Central memory CD8-positive, alpha-beta T cell (primary cell): Measurements from ENCODE around the gene ZBTB11.
"Not testable (repeated sequence)": the region's sequence is repeated elsewhere in the genome, so short reads cannot be mapped to it uniquely, and the experiment has no call there.

Source experiments
- ATAC-seq: fragments of 150-1000 bp; cut with Tn5 transposase; replicated peaks from 2 replicates; pipeline ENCODE4 v1.10.0; 2022; ENCODE audit warnings: mild to moderate bottlenecking, moderate FRiP score, moderate number of reproducible peaks; ENCODE audit not compliant: poor library complexity, severe bottlenecking; ENCODE audit errors: extremely low read depth
- DNase-seq, 2 donors: peaks; one replicate each; pipeline ENCODE4 v3.0.0; 2021; ENCODE audit warnings: low spot score in 2 of 2
- H3K27ac Mint-ChIP-seq: one replicate; pipeline ENCODE4 v1.8.0; 2022; ENCODE audit warnings: low read depth, mild to moderate bottlenecking, moderate library complexity, mixed read lengths
- H3K27me3 Mint-ChIP-seq: one replicate; pipeline ENCODE4 v1.8.0; 2022; ENCODE audit warnings: mixed read lengths
- H3K36me3 Mint-ChIP-seq: one replicate; pipeline ENCODE4 v1.8.0; 2022; ENCODE audit warnings: mild to moderate bottlenecking, moderate library complexity, mixed read lengths; ENCODE audit not compliant: insufficient read depth
- H3K4me1 Mint-ChIP-seq: one replicate; pipeline ENCODE4 v1.8.0; 2022; ENCODE audit warnings: mixed read lengths
- H3K4me3 Mint-ChIP-seq: one replicate; pipeline ENCODE4 v1.8.0; 2022; ENCODE audit warnings: mild to moderate bottlenecking, moderate library complexity, mixed read lengths
- H3K9me3 Mint-ChIP-seq: one replicate; pipeline ENCODE4 v1.8.0; 2022; ENCODE audit warnings: mixed read lengths

The ZBTB11 gene

GRCh38 chr3:101676765-101677435 lies at the start of gene ZBTB11:
TSS of gene ZBTB11 (minus strand) at chr3:101677132. CDS start at chr3:101676914, 218 bp downstream.
- Mint-ChIP-seq H3K9me3 (no peaks in the 10 kb centered on the region), H3K4me1 (peaks cover 40% of the 10 kb centered on the region), H3K27ac (peak within 1 kb of the TSS; percentile 98), H3K27me3 (no peaks in the 10 kb centered on the region), H3K36me3 (peaks cover 36% of the 10 kb centered on the region), H3K4me3 (peak within 1 kb of the TSS; percentile 96)
- DNase-seq (peak; percentile 99 to 100), ATAC-seq (peak; percentile 74)

GRCh38 chr3:101725890-101726275 lies 49.0 kb upstream of the ZBTB11 start:
- Mint-ChIP-seq H3K4me3 (peak overlapping the region; percentile 99), H3K27me3 (no peaks in the 10 kb centered on the region), H3K4me1 (peaks cover 23% of the 10 kb centered on the region), H3K9me3 (no peaks in the 10 kb centered on the region), H3K27ac (peak overlapping the region; percentile 96), H3K36me3 (peaks cover 41% of the 10 kb centered on the region)
- no peak for DNase-seq
- ATAC-seq: no peak

- DNase-seq: no peak
- H3K36me3 Mint-ChIP-seq: peaks cover 35% of the 10 kb centered on the region
- ATAC-seq: peak; percentile 41
- H3K27me3 Mint-ChIP-seq: no peaks in the 10 kb centered on the region
- H3K9me3 Mint-ChIP-seq: no peaks in the 10 kb centered on the region
- H3K4me3 Mint-ChIP-seq: peak overlapping the region; percentile 99
- peaks cover 26% of the 10 kb centered on the region for H3K4me1 Mint-ChIP-seq
- H3K27ac Mint-ChIP-seq: peak overlapping the region; percentile 96
Observed at GRCh38 chr3:101725194-101725889, 48.4 kb upstream of the ZBTB11 start.

GRCh38 chr3:101724329-101725193 lies 47.6 kb upstream of the ZBTB11 start, which contains the start of gene CEP97:
TSS of gene CEP97 (plus strand) at chr3:101724614. CDS start at chr3:101724677, 63 bp downstream.
- peak within 1 kb of the TSS; percentile 99 for H3K4me3 Mint-ChIP-seq
- H3K4me1 Mint-ChIP-seq: peaks cover 26% of the 10 kb centered on the region
- H3K9me3 Mint-ChIP-seq: no peaks in the 10 kb centered on the region
- ATAC-seq: peak; percentile 96
- peaks cover 30% of the 10 kb centered on the region for H3K36me3 Mint-ChIP-seq
- peak within 1 kb of the TSS; percentile 96 for H3K27ac Mint-ChIP-seq
- DNase-seq: peak; percentile 71 to 78
- no peaks in the 10 kb centered on the region for H3K27me3 Mint-ChIP-seq

- DNase-seq (no peak), ATAC-seq (no peak)
- no peaks in the 10 kb centered on the region for H3K27me3 Mint-ChIP-seq
- peak overlapping the region; percentile 25 for H3K4me3 Mint-ChIP-seq
- no peaks in the 10 kb centered on the region for H3K9me3 Mint-ChIP-seq
- peaks cover 12% of the 10 kb centered on the region for H3K36me3 Mint-ChIP-seq
- H3K4me1 Mint-ChIP-seq: peaks cover 26% of the 10 kb centered on the region
- H3K27ac Mint-ChIP-seq: peak overlapping the region; percentile 27
Observed at GRCh38 chr3:101722394-101723173, 45.7 kb upstream of the ZBTB11 start.

GRCh38 chr3:101720851-101721840 lies 44.2 kb upstream of the ZBTB11 start:
- Mint-ChIP-seq H3K4me3 (peak overlapping the region; percentile 3), H3K36me3 (peaks cover 10% of the 10 kb centered on the region), H3K4me1 (peaks cover 26% of the 10 kb centered on the region), H3K27me3 (no peaks in the 10 kb centered on the region), H3K9me3 (no peaks in the 10 kb centered on the region), H3K27ac (peak overlapping the region; percentile 27)
- DNase-seq (no peak), ATAC-seq (no peak)

GRCh38 chr3:101719604-101720185 lies 42.8 kb upstream of the ZBTB11 start:
- H3K4me3 Mint-ChIP-seq: no peak overlapping the region
- no peak overlapping the region for H3K27ac Mint-ChIP-seq
- H3K9me3 Mint-ChIP-seq: no peaks in the 10 kb centered on the region
- peaks cover 5% of the 10 kb centered on the region for H3K36me3 Mint-ChIP-seq
- peaks cover 26% of the 10 kb centered on the region for H3K4me1 Mint-ChIP-seq
- no peak for DNase-seq
- ATAC-seq: no peak
- no peaks in the 10 kb centered on the region for H3K27me3 Mint-ChIP-seq

- H3K4me1 Mint-ChIP-seq: peaks cover 19% of the 10 kb centered on the region
- ATAC-seq (no peak), DNase-seq (no peak)
- no peak overlapping the region for H3K27ac Mint-ChIP-seq
- no peak overlapping the region for H3K4me3 Mint-ChIP-seq
- no peaks in the 10 kb centered on the region for H3K9me3 Mint-ChIP-seq
- no peaks in the 10 kb centered on the region for H3K27me3 Mint-ChIP-seq
- H3K36me3 Mint-ChIP-seq: peaks cover 3% of the 10 kb centered on the region
Observed at GRCh38 chr3:101718455-101718854, 41.5 kb upstream of the ZBTB11 start.

- no peaks in the 10 kb centered on the region for H3K4me1 Mint-ChIP-seq
- H3K9me3 Mint-ChIP-seq: no peaks in the 10 kb centered on the region
- ATAC-seq (no peak), DNase-seq (no peak)
- no peak overlapping the region for H3K4me3 Mint-ChIP-seq
- no peaks in the 10 kb centered on the region for H3K36me3 Mint-ChIP-seq
- H3K27ac Mint-ChIP-seq: no peak overlapping the region
- H3K27me3 Mint-ChIP-seq: no peaks in the 10 kb centered on the region
Observed at GRCh38 chr3:101709126-101709525, 32.2 kb upstream of the ZBTB11 start.

GRCh38 chr3:101704639-101705038 lies 27.7 kb upstream of the ZBTB11 start:
- not testable (repeated sequence) for H3K27ac Mint-ChIP-seq, H3K4me1 Mint-ChIP-seq, H3K4me3 Mint-ChIP-seq, H3K9me3 Mint-ChIP-seq, H3K36me3 Mint-ChIP-seq, DNase-seq, H3K27me3 Mint-ChIP-seq, ATAC-seq

GRCh38 chr3:101703169-101703568 lies 26.2 kb upstream of the ZBTB11 start:
- no peak overlapping the region for H3K4me3 Mint-ChIP-seq
- H3K36me3 Mint-ChIP-seq: no peaks in the 10 kb centered on the region
- no peaks in the 10 kb centered on the region for H3K9me3 Mint-ChIP-seq
- H3K27me3 Mint-ChIP-seq: no peaks in the 10 kb centered on the region
- no peaks in the 10 kb centered on the region for H3K4me1 Mint-ChIP-seq
- ATAC-seq (no peak), DNase-seq (no peak)
- H3K27ac Mint-ChIP-seq: no peak overlapping the region
